H1 (cell line): ENCODE measurements around the gene PCP4L1. TPM values are rescaled to one million over a fixed set of nuclear protein-coding genes. Genes with fewer than 3 reads are reported as not detected.

Experiments used
- CHD2 ChIP-seq: IDR thresholded peaks from 2 replicates; pipeline ENCODE4 v1.6.1; 2012; ENCODE audit warnings: low read length, improper control_type of control experiment
- CREB1 ChIP-seq: IDR thresholded peaks from 2 replicates; pipeline ENCODE4 v1.6.1; 2012; ENCODE audit warnings: inconsistent platforms
- EP300 ChIP-seq, 2 experiments: IDR thresholded peaks; 1 replicate in 1 of 2; 2 replicates in 1 of 2; pipeline ENCODE4 v1.6.1; 2011 to 2012; ENCODE audit warnings: low read depth in 2 of 2, low read length in 2 of 2, mild to moderate bottlenecking in 2 of 2, borderline replicate concordance in 1 of 2, inconsistent platforms in 1 of 2, moderate library complexity in 1 of 2
- NANOG ChIP-seq: IDR thresholded peaks from 2 replicates; pipeline ENCODE4 v1.6.1; 2011; ENCODE audit warnings: low read length, low read depth, mild to moderate bottlenecking, inconsistent platforms; ENCODE audit not compliant: insufficient read depth, poor library complexity, severe bottlenecking
- POU5F1 ChIP-seq: IDR thresholded peaks from 2 replicates; pipeline ENCODE4 v1.6.1; 2011; ENCODE audit warnings: low read depth, mild to moderate bottlenecking, low read length, moderate library complexity
- RAD21 ChIP-seq, 2 experiments: IDR thresholded peaks in 1 of 2; conservative IDR thresholded peaks in 1 of 2; 2 replicates each; pipeline ENCODE4 v1.6.1; 2011; ENCODE audit warnings: low read depth in 2 of 2, low read length in 2 of 2, improper control_type of control experiment in 1 of 2, inconsistent platforms in 1 of 2, mild to moderate bottlenecking in 1 of 2, moderate library complexity in 1 of 2
- RFX5 ChIP-seq: IDR thresholded peaks from 2 replicates; pipeline ENCODE4 v1.6.1; 2011; ENCODE audit warnings: low read depth, low read length, improper control_type of control experiment, borderline replicate concordance
- RNF2 ChIP-seq: fragments of 200-900, 300-1000 bp; sonication (generic); IDR thresholded peaks from 2 replicates; pipeline ENCODE4 v1.7.1; 2016; ENCODE audit warnings: borderline replicate concordance, low read depth, mild to moderate bottlenecking, antibody characterized with exemption, low read length; ENCODE audit not compliant: poor library complexity, severe bottlenecking; ENCODE audit errors: missing control alignments
- YY1 ChIP-seq: IDR thresholded peaks from 2 replicates; pipeline ENCODE4 v1.6.1; 2011; ENCODE audit warnings: low read depth, mild to moderate bottlenecking, low read length
- polyA plus RNA-seq, 7 experiments: library from polyadenylated mRNA; depleted of rRNA in 3 of 7; stranded (reverse) in 5 of 7; unstranded in 2 of 7; fragments of >200 nt in 5 of 7; fragments of 200-250 nt in 2 of 7; gene quantifications; 1 replicate in 5 of 7; 2 replicates in 1 of 7; 4 replicates in 1 of 7; pipeline versions ENCODE4 v1.2.1 to v1.2.3, GENCODE V29; 2011 to 2013; ENCODE audit warnings: missing spikeins in 2 of 7, mixed read lengths in 2 of 7
- total RNA-seq: library from RNA; stranded (reverse); fragmentation: NEBNext Ultra II Directional; extraction: Animal tissue kit (Norgen Biotek cat#: 25700); gene quantifications from 2 replicates; pipeline ENCODE4 v1.2.1, GENCODE V29; 2021

The PCP4L1 gene
- total and polyA plus RNA-seq, 2 of the 8 experiments (the other 6 are each of a cell fraction or from before 2014, with no cell fraction given), result 0.41 to 1.0 TPM

GRCh38 chr1:161209790-161210409 is 48.6 kb upstream of the PCP4L1 start (continued):
- TF ChIP-seq RNF2, result no peak
- peak; percentile 94 to 98 for TF ChIP-seq RAD21 (IDR thresholded peaks at IDR 0.05 in 1 of 2, conservative IDR thresholded peaks at IDR 0.05 in 1 of 2; ENCODE audit: low read depth in 2 of 2, low read length in 2 of 2)
- no peak for TF ChIP-seq POU5F1
- 0 out of 3 replicates have a peak, but pooled peaks of 1 of the 2 experiments have one; percentile 41 for TF ChIP-seq EP300 (IDR thresholded peaks at IDR 0.05; ENCODE audit: borderline replicate concordance in 1 of 2, low read depth in 2 of 2, low read length in 2 of 2)
- TF ChIP-seq YY1, result 0 out of 2 replicates have a peak, but pooled peaks have one; percentile 33
- no peak for TF ChIP-seq RFX5
- TF ChIP-seq NANOG, result peak; percentile 37
- TF ChIP-seq CREB1, result peak; percentile 31; the same call in 1 of the 2 replicates
- no peak; the same call in 1 of the 2 replicates for TF ChIP-seq CHD2
- TF ChIP-seq, all 59 proteins: peak for 10
